HepG2 (cell line): ENCODE results near the gene ARL3. TPM values are rescaled to one million over a fixed set of nuclear protein-coding genes. Genes with fewer than 3 reads are reported as not detected.
A peak's percentile ranks its signal among the peaks of the same experiment; 100 is the strongest.

Source experiments
- BORCS8-MEF2B ChIP-seq: sonication (generic); formaldehyde crosslinking; IDR thresholded peaks from 2 replicates; pipeline ENCODE4 v1.8.0; 2022; ENCODE audit warnings: mild to moderate bottlenecking, missing genetic modification reagents
- BRCA1 ChIP-seq: sonication (generic); formaldehyde crosslinking; IDR thresholded peaks from 2 replicates; pipeline ENCODE4 v1.4.0; 2020; ENCODE audit warnings: missing genetic modification reagents
- GPN1 ChIP-seq: sonication (generic); formaldehyde crosslinking; IDR thresholded peaks from 2 replicates; pipeline ENCODE4 v1.5.1; 2020; ENCODE audit warnings: missing genetic modification reagents, borderline replicate concordance
- PAWR ChIP-seq: sonication (generic); formaldehyde crosslinking; IDR thresholded peaks from 2 replicates; pipeline ENCODE4 v1.4.0; 2020; ENCODE audit warnings: missing genetic modification reagents, mild to moderate bottlenecking, borderline replicate concordance
- SNAPC2 ChIP-seq: sonication (generic); formaldehyde crosslinking; IDR thresholded peaks from 2 replicates; pipeline ENCODE4 v1.8.1; 2022; ENCODE audit warnings: mild to moderate bottlenecking, missing genetic modification reagents
- SP140L ChIP-seq: sonication (generic); formaldehyde crosslinking; IDR thresholded peaks from 2 replicates; pipeline ENCODE4 v1.4.0; 2020; ENCODE audit warnings: missing genetic modification reagents, borderline replicate concordance
- TBP ChIP-seq: sonication (generic); formaldehyde crosslinking; IDR thresholded peaks from 2 replicates; pipeline ENCODE4 v1.5.0; 2020; ENCODE audit warnings: missing genetic modification reagents
- TGIF2 ChIP-seq: IDR thresholded peaks from 2 replicates; pipeline ENCODE4 v1.6.1; 2016; ENCODE audit warnings: control low read depth, missing compliant biosample characterization
- ZNF253 ChIP-seq: sonication (generic); formaldehyde crosslinking; IDR thresholded peaks from 2 replicates; pipeline ENCODE4 v1.8.0; 2022; ENCODE audit warnings: mild to moderate bottlenecking, missing genetic modification reagents, borderline replicate concordance
- ZNF598 ChIP-seq: sonication (generic); formaldehyde crosslinking; IDR thresholded peaks from 2 replicates; pipeline ENCODE4 v1.5.1; 2020; ENCODE audit warnings: mild to moderate bottlenecking, missing genetic modification reagents, borderline replicate concordance
- ZNF674 ChIP-seq: sonication (generic); formaldehyde crosslinking; IDR thresholded peaks from 2 replicates; pipeline ENCODE4 v1.5.0; 2020; ENCODE audit warnings: low read depth, mild to moderate bottlenecking, missing genetic modification reagents
- polyA plus RNA-seq, 8 experiments: library from polyadenylated mRNA; depleted of rRNA in 3 of 8; stranded (reverse) in 7 of 8; unstranded in 1 of 8; fragments of >200 nt; fragmentation: Illumina TruSeq in 4 of 8; extraction: Trizol in 4 of 8; gene quantifications; 2 replicates each; pipeline versions ENCODE4 v1.2.1 to v1.2.3, GENCODE V29; 2011 to 2016; ENCODE audit warnings: low read depth in 4 of 8, missing spikeins in 1 of 8, mixed read lengths in 1 of 8; ENCODE audit not compliant: insufficient read depth in 1 of 8
- total RNA-seq, 5 experiments: library from RNA; depleted of rRNA; stranded (reverse); fragments of >200 nt; fragmentation: Illumina TruSeq; extraction: Trizol; gene quantifications; 2 replicates each; pipeline ENCODE4 v1.2.3, GENCODE V29; 2016; ENCODE audit warnings: low read depth in 1 of 5
- TF ChIP-seq, protein P1 (sequence below), 2 experiments: sonication (generic) in 1 of 2; formaldehyde crosslinking in 1 of 2; IDR thresholded peaks; 2 replicates each; pipeline versions ENCODE4 v1.4.0 to v1.6.1; 2016 to 2020; ENCODE audit warnings: borderline replicate concordance in 1 of 2, low read depth in 1 of 2, mild to moderate bottlenecking in 1 of 2, missing genetic modification reagents in 1 of 2
- TF ChIP-seq, protein P2 (sequence below): sonication (generic); formaldehyde crosslinking; IDR thresholded peaks from 2 replicates; pipeline ENCODE4 v1.4.0; 2020; ENCODE audit warnings: mild to moderate bottlenecking, missing genetic modification reagents, borderline replicate concordance
- TF ChIP-seq, protein P3 (sequence below): sonication (generic); formaldehyde crosslinking; IDR thresholded peaks from 2 replicates; pipeline ENCODE4 v1.5.0; 2020; ENCODE audit warnings: missing genetic modification reagents
- TF ChIP-seq, protein P4 (sequence below): IDR thresholded peaks from 2 replicates; pipeline ENCODE4 v1.4.0; 2020; ENCODE audit warnings: mild to moderate bottlenecking, missing genetic modification reagents

ARL3 gene
- total and polyA plus RNA-seq, 2 of the 13 experiments (the other 11 are each of a cell fraction or from before 2014, with no cell fraction given), result 5.2 to 6.6 TPM

DNA sequence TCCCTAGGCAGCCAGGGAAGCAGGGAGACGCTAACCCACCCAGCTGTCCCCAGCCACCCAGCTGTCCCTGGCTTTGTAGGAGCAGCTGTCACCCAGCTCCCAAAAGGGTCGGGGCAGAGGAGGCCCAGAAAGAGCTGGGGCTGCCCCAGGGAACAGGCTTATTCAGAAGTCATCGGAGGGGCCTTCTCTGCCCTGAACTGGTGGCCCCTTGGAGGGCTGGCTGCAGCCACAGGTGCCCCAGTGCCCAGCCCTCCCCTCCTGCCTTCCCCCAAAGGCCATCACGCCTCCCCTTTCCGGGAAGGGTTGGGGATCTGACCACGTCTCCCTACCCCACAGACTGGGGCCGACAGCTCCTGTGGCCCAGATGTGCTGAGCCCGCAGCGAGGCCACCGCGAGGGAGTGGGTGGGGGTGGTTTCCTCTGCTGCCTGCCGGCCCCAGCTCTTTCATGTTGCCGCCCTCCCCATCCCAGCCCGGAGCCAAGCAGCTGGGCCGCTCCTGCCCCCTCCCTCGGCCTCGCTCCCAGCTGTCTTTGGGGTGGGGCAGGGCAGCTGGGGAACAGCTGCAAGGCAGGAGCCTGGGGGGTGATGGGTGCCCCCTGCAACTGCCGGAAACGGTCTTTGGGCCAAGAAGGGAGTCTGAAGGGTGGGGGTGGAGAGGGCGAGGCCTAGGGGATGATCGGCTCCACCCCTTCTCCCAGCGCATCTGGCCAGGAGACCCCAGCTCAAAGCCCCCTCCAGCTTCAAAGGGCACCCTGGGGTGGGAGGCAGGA lies 53.1 kb downstream of the ARL3 start (continued):
- TF ChIP-seq SNAPC2 (CRISPR knock-in tag) (no peak), BORCS8-MEF2B (CRISPR knock-in tag) (no peak), ZNF598 (CRISPR knock-in tag) (no peak), BRCA1 (CRISPR knock-in tag) (no peak), ZNF674 (no peak), TGIF2 (CRISPR knock-in tag) (peak; percentile 70; the same call in 1 of the 2 replicates), GPN1 (no peak), PAWR (CRISPR knock-in tag) (no peak), SP140L (CRISPR knock-in tag) (no peak), ZNF253 (CRISPR knock-in tag) (no peak), TBP (CRISPR knock-in tag) (no peak)
- TF ChIP-seq, protein P1, sequence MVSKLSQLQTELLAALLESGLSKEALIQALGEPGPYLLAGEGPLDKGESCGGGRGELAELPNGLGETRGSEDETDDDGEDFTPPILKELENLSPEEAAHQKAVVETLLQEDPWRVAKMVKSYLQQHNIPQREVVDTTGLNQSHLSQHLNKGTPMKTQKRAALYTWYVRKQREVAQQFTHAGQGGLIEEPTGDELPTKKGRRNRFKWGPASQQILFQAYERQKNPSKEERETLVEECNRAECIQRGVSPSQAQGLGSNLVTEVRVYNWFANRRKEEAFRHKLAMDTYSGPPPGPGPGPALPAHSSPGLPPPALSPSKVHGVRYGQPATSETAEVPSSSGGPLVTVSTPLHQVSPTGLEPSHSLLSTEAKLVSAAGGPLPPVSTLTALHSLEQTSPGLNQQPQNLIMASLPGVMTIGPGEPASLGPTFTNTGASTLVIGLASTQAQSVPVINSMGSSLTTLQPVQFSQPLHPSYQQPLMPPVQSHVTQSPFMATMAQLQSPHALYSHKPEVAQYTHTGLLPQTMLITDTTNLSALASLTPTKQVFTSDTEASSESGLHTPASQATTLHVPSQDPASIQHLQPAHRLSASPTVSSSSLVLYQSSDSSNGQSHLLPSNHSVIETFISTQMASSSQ (IDR thresholded peaks at IDR 0.05; ENCODE audit: low read depth), result no peak
- TF ChIP-seq, protein P1 (CRISPR knock-in tag; IDR thresholded peaks at IDR 0.05; ENCODE audit: borderline replicate concordance), result peak; percentile 79; the same call in 1 of the 2 replicates
- TF ChIP-seq, protein P2, sequence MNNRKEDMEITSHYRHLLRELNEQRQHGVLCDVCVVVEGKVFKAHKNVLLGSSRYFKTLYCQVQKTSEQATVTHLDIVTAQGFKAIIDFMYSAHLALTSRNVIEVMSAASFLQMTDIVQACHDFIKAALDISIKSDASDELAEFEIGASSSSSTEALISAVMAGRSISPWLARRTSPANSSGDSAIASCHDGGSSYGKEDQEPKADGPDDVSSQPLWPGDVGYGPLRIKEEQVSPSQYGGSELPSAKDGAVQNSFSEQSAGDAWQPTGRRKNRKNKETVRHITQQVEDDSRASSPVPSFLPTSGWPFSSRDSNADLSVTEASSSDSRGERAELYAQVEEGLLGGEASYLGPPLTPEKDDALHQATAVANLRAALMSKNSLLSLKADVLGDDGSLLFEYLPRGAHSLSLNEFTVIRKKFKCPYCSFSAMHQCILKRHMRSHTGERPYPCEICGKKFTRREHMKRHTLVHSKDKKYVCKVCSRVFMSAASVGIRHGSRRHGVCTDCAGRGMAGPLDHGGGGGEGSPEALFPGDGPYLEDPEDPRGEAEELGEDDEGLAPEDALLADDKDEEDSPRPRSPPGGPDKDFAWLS, result 0 out of 2 replicates have a peak, but pooled peaks have one; percentile 43
- TF ChIP-seq, protein P3, sequence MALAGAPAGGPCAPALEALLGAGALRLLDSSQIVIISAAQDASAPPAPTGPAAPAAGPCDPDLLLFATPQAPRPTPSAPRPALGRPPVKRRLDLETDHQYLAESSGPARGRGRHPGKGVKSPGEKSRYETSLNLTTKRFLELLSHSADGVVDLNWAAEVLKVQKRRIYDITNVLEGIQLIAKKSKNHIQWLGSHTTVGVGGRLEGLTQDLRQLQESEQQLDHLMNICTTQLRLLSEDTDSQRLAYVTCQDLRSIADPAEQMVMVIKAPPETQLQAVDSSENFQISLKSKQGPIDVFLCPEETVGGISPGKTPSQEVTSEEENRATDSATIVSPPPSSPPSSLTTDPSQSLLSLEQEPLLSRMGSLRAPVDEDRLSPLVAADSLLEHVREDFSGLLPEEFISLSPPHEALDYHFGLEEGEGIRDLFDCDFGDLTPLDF (CRISPR knock-in tag), result no peak
- TF ChIP-seq, protein P4, sequence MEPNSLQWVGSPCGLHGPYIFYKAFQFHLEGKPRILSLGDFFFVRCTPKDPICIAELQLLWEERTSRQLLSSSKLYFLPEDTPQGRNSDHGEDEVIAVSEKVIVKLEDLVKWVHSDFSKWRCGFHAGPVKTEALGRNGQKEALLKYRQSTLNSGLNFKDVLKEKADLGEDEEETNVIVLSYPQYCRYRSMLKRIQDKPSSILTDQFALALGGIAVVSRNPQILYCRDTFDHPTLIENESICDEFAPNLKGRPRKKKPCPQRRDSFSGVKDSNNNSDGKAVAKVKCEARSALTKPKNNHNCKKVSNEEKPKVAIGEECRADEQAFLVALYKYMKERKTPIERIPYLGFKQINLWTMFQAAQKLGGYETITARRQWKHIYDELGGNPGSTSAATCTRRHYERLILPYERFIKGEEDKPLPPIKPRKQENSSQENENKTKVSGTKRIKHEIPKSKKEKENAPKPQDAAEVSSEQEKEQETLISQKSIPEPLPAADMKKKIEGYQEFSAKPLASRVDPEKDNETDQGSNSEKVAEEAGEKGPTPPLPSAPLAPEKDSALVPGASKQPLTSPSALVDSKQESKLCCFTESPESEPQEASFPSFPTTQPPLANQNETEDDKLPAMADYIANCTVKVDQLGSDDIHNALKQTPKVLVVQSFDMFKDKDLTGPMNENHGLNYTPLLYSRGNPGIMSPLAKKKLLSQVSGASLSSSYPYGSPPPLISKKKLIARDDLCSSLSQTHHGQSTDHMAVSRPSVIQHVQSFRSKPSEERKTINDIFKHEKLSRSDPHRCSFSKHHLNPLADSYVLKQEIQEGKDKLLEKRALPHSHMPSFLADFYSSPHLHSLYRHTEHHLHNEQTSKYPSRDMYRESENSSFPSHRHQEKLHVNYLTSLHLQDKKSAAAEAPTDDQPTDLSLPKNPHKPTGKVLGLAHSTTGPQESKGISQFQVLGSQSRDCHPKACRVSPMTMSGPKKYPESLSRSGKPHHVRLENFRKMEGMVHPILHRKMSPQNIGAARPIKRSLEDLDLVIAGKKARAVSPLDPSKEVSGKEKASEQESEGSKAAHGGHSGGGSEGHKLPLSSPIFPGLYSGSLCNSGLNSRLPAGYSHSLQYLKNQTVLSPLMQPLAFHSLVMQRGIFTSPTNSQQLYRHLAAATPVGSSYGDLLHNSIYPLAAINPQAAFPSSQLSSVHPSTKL (CRISPR knock-in tag), result peak; percentile 80
